GM19455 (cell line): ENCODE measurements around the gene SLC25A21.

Experiments
- ATAC-seq: cut with Tn5 transposase; IDR thresholded peaks from one replicate; pipeline ENCODE4 v1.9.1; 2021; ENCODE audit not compliant: unreplicated experiment

SLC25A21 gene

GRCh38 chr14:37047996-37048395, 124.4 kb downstream of the SLC25A21 start:
- ATAC-seq: no peak

DNA sequence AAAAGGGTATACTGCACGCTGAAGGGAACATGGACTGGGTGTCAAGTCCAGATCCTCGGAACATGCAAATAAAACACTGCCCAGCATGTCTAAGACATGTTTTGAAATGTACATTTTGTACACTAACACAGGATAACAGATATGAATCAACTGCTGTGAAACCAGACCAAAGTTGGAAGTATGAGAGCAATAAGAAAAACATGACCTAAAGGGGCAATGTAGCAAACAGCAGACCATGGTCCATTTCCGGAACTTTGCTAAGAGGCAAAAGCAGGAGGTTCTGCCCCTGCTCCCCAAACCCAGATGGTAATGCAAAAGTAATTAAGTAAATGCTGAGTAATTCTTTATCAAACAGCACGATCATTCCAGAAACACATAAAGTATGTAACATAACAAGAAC, 125.2 kb downstream of the SLC25A21 start:
- no peak for ATAC-seq

DNA sequence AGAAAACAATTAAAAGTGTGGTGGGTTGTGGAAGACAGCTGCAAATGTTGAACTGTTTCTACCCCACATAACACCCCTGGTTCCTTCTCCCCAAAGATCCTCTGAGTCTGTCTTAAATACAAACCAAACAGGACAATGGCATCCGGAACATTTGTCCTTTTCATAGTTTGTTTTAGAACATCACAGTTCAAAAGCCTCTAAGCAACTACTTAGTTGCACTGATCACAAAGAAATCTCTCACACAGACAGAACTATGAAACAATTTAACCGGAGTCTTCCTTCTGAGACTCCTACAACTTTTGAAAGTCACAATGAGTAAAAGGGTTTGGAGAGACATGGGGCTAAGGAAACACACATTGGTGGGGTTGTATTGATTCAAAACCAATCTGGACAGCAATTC, 125.6 kb downstream of the SLC25A21 start:
- no peak for ATAC-seq

DNA sequence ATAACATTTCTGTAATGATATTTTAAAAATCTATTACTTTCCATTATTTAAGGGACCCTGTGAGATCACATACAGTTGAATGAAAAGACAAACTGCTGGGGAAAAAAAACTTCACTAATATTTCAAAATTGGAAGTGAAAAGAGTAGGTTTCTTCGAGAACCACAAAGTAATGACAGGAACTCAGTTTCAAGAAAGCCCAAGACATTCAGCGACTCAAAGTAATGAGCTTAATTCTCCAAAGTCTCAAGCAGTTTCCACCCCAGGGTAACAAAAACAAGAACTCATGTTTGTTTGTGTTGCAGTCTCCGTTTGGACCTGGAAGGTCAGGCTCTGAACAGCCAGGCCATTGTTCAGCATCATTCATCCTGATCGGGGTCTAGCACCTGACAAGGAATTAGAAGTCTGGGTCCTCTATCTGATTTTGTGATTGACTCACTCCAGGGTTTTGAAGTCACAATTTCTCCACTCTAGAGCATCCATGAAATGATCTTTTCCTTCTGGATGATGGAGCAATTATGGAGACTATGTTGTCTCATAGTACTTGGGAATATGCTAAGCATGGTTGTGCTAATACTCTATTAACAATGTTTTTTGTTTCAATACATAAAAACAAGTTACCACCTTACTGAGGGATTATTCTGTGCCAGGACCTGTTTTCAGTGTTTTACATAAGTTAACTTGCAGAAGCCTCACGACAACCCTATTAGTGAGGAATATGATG, 126.9 kb downstream of the SLC25A21 start:
- ATAC-seq: no peak

GRCh38 chr14:37037636-37038387, 134.6 kb downstream of the SLC25A21 start:
- no peak for ATAC-seq

GRCh38 chr14:37036669-37037341, 135.6 kb downstream of the SLC25A21 start:
- ATAC-seq: no peak

GRCh38 chr14:37035401-37035800, 137.0 kb downstream of the SLC25A21 start:
- no peak for ATAC-seq

DNA sequence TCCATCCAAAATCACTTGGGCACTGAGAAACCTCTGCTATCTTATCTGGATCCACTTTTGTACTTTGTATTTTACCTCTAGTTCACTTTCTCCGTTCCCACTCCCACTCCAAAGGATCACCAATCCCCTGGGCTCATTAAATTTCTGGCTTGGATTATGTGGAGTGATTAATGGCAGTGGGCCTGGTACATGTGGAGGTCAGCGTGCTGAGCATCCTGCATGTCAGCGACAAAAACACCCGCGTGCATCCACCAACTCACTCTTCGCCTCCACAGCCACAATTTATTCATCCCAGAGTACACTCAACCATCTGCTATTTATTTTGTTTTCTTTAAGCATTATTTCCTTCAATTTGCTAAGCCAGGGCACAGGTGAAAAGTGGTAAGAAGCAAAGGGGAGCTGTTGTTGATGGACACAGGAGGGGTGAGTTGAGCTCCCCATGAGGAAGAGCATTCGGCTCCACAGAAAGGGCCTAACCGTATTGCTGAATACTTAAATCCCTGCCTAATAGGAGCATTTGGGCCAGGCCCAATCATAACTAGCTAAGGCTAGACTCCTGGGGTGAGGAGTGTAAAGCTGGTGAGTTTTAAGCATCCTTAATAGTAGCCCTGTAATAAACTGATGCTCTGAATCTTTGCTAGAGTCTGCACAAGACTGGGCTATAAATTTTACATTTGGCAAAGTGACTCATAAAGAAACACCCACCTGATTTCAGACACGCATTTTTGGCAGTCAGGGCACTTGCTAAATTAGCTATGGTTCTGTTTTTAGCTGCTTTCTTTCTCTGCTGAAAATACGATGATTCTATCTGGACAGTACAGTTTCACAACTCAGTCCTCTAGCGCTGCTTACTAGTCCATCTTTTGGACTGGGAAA, 137.8 kb downstream of the SLC25A21 start:
- no peak for ATAC-seq

DNA sequence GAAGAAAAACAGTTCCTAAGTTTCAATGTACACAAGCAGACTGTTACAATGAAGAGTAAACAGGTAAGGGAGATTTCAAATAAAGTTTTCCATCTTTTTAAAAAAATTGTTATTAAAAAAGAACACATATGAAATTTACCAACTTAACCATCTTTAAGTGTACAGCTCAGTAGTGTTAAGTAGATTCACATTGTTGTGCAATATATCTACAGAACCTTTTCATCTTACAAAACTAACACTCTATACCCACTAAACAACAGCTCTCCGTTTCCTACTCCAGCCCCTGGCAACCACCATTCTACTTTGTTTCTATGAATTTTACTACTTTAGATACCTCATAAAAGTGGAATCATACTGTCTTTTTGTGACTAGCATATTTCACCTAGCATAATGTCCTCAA, 139.5 kb downstream of the SLC25A21 start:
- no peak for ATAC-seq

DNA sequence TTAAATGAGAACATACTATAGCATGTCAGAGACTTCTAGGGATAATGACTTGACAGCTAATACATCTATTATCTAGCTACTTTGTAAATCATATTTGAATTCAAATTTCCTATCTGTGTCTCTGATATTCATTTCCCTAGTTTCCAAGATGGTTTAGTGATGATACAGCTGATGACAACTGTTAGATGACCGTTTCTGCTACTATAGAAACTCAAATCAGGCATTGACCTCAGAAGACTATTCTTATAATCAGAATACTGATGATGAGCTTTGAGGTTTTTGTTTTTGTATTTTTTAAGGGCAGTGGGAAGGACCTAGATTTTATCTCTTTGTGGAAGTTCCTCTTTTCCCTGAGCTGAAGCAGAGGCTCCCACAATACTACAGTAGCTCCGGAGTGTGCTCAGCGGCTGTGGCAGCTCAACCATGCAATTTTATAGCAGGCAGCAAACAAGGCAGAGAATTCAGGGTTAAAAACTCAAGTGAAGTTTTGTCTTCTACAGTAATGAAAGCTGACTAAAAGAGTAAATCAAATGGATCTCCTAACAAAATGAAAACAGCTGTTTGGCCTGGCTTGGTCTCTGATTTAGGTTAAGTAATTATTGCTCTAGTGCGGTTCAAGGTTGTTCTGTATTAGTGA, 145.1 kb downstream of the SLC25A21 start:
- ATAC-seq: no peak

GRCh38 chr14:37023875-37024565, 148.4 kb downstream of the SLC25A21 start:
- no peak for ATAC-seq

GRCh38 chr14:37021390-37021789, 151.0 kb downstream of the SLC25A21 start:
- no peak for ATAC-seq

DNA sequence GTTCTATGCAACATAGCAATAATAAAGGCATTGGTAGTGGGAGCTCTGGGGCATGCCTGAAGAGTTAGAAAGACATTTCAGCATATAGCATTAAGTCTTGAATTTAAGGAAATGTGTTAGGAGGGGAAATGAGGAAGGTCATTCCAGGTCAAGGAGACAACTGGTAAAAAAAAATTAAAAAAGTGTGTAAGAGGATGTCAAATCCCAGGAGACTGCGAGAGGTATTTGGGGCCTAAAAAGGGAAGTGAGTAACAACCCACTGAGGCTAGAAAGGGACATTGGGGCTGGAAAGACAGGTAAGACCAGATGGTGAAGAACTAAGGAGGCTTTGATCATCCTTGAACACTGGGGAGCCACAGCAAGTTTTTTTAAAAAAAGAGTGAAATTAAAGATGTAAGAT, 152.9 kb downstream of the SLC25A21 start:
- no peak for ATAC-seq

DNA sequence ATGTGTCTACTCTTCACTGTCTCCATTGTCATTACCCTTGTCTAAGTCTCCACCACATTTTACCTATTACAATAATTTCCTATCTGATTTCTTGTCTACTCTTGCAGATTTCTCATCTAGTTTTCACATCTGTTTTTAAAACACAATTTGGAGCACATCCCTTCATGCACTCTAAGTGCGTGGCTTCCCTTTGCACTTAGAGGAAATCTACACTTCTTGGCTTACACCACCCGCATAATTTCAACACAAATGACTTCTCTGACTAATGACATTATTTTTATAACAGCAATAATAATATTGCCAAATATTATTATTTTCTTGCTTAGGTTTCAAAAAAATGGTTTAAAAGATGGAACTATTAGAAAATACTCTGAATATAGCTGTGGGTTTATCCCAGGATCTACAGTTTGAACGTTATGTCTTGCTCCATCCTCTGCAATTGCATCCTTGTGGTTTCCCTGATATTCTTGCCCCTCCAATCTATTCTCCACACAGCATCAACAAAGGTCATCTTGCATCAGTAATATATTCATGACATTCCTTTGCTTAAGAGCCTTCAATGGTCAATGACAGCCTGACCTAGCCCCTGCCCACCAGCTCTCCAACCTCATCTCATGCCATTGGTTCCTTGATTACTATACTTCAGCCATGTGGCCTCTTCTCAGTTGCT, 153.7 kb downstream of the SLC25A21 start:
- no peak for ATAC-seq

DNA sequence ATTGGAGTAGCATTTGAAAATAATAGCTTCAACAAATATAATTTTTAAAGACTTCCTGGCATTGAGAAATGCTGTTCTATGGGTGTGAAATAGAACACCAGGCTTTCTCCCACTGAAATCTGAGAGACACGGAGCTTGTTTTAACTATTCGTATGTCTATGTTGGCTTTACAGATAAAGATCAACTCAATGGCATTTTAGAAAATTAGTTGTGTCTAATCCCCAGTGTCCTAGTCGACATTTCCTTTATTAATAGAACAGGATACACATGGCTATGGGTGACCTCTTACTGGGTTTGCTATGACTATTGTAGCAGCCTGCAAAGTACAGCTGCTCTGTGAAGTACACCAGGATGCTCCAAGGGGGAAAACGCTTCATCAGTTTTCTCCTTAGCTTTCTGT, 159.3 kb downstream of the SLC25A21 start:
- no peak for ATAC-seq

DNA sequence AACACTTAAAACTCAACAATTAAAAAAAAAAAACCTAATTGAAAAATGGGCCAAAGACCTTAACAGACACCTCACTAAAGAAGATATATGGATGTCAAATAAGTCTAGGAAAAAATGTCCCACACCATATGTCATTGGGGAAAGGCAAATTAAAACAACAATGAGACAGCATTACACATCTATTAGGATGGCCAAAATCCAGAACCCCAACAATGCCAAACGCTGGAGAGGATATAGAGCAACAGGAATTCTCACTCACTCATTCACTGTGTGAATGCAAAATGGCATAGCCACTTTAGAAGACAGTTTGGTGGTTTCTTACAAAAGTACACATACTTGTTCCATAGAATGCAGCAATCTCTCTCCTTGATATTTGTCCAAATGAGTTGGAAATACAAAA, 173.7 kb downstream of the SLC25A21 start:
- no peak for ATAC-seq

- no peak for ATAC-seq
These were observed 174.6 kb downstream of the SLC25A21 start for GRCh38 chr14:36997843-36998242.

GRCh38 chr14:36996857-36997590, 175.4 kb downstream of the SLC25A21 start:
- ATAC-seq: no peak
